A673 (cell line): ENCODE data around the gene ITM2C.

Experiments used
- CTCF ChIP-seq: fragments of 300-800, 200-600 bp; sonication (generic); conservative IDR thresholded peaks from 2 replicates; pipeline ENCODE4 v1.5.1; 2017; ENCODE audit warnings: low read depth, mild to moderate bottlenecking, antibody characterized with exemption, low read length, moderate library complexity, mixed read lengths
- EZH2 ChIP-seq: fragments of 200-600 bp; sonication (generic); IDR thresholded peaks from 2 replicates; pipeline ENCODE4 v1.6.1; 2017; ENCODE audit warnings: borderline replicate concordance, low read depth, mild to moderate bottlenecking, mixed read lengths, antibody characterized with exemption, low read length; ENCODE audit not compliant: poor library complexity, severe bottlenecking

GRCh38 chr2:230879891-230880290, 15.1 kb downstream of the ITM2C start:
- TF ChIP-seq EZH2 (no peak), CTCF (no peak)
